ENCODE data around the gene EBI3. TPM values are rescaled to one million over a fixed set of nuclear protein-coding genes. Genes with fewer than 3 reads are reported as not detected.

Gene EBI3
- total and polyA plus RNA-seq, 2 of the 13 experiments (the other 11 are each of a cell fraction or from before 2014, with no cell fraction given), result 3.4 TPM; not detected in 1

- peak; percentile 44; the same call in 1 of the 2 replicates for TF ChIP-seq KAT8 (CRISPR knock-in tag; IDR thresholded peaks at IDR 0.05)
- no peak for TF ChIP-seq ZNF562 (CRISPR knock-in tag; IDR thresholded peaks at IDR 0.05; ENCODE audit: borderline replicate concordance)
- 0 out of 2 replicates have a peak, but pooled peaks have one; percentile 16 for TF ChIP-seq ZFX (CRISPR knock-in tag; IDR thresholded peaks at IDR 0.05; ENCODE audit: low read depth)
- no peak for TF ChIP-seq AGO2 (optimal IDR thresholded peaks at IDR 0.05; ENCODE audit: low read depth, low read length)
- TF ChIP-seq ZNF280B (CRISPR knock-in tag; IDR thresholded peaks at IDR 0.05; ENCODE audit: borderline replicate concordance), result peak; percentile 76
- peak; percentile 56 for TF ChIP-seq SAP130 (CRISPR knock-in tag; IDR thresholded peaks at IDR 0.05; ENCODE audit: low read depth)
- no peak for TF ChIP-seq ATF7 (IDR thresholded peaks at IDR 0.05)
- TF ChIP-seq ATF7 (CRISPR knock-in tag; IDR thresholded peaks at IDR 0.05), result no peak
- TF ChIP-seq ZNF564 (CRISPR knock-in tag; IDR thresholded peaks at IDR 0.05), result 0 out of 2 replicates have a peak, but pooled peaks have one; percentile 34
- TF ChIP-seq ZNF501 (CRISPR knock-in tag; IDR thresholded peaks at IDR 0.05), result peak; percentile 56; the same call in 1 of the 2 replicates
- no peak for TF ChIP-seq CSRNP2 (CRISPR knock-in tag; conservative IDR thresholded peaks at IDR 0.05; ENCODE audit: low read depth)
- peak; percentile 11; the same call in 1 of the 2 replicates for TF ChIP-seq TARDBP (CRISPR knock-in tag; IDR thresholded peaks at IDR 0.05)
- TF ChIP-seq ZNF407 (CRISPR knock-in tag; IDR thresholded peaks at IDR 0.05; ENCODE audit: not compliant biosample characterization), result peak; percentile 83
- no peak for TF ChIP-seq ZSCAN20 (CRISPR knock-in tag; IDR thresholded peaks at IDR 0.05; ENCODE audit: borderline replicate concordance)
- peak; percentile 86; the same call in 1 of the 2 replicates for TF ChIP-seq MTA1 (CRISPR knock-in tag; IDR thresholded peaks at IDR 0.05; ENCODE audit: borderline replicate concordance)
- peak; percentile 30; the same call in 1 of the 2 replicates for TF ChIP-seq RXRA (CRISPR knock-in tag; IDR thresholded peaks at IDR 0.05)
- no peak for TF ChIP-seq ZFP1 (CRISPR knock-in tag; IDR thresholded peaks at IDR 0.05)
- TF ChIP-seq KDM1A (CRISPR knock-in tag; IDR thresholded peaks at IDR 0.05), result peak; percentile 90
- TF ChIP-seq ZNF441 (CRISPR knock-in tag; IDR thresholded peaks at IDR 0.05; ENCODE audit: borderline replicate concordance), result peak; percentile 36; the same call in 1 of the 2 replicates
These were observed at the start of gene EBI3 (continued) for GRCh38 chr19:4229179-4229931.
